SK-N-SH (cell line): ENCODE results near the gene DNAJA2. TPM values are rescaled to one million over a fixed set of nuclear protein-coding genes. Genes with fewer than 3 reads are reported as not detected.

Experiments
- CTCF ChIA-PET: fragments of 300-600, 350-600 bp; formaldehyde crosslinking; extraction: SDS; loops from one replicate; lab custom pipeline; 2021; lab: Yijun Ruan, JAX
- POLR2A ChIA-PET: fragments of 350-600 bp; sonication (Branson Sonifier 250); formaldehyde crosslinking; extraction: SDS; loops from one replicate; lab custom pipeline; 2020; ENCODE audit warnings: antibody characterized with exemption, inconsistent platforms; lab: Yijun Ruan, JAX
- DNase-seq: peaks from one replicate; pipeline ENCODE4 v3.0.0; 2012
- H2AFZ ChIP-seq: fragments of 200-600 bp; sonication (generic); 2 replicates; pipeline ENCODE4 v1.8.1; 2016; ENCODE audit warnings: antibody characterized with exemption, mild to moderate bottlenecking, low read depth
- H3F3A ChIP-seq: fragments of 200-600 bp; sonication (generic); replicated peaks from 2 replicates; pipeline ENCODE3; 2016; ENCODE audit warnings: antibody characterized with exemption, mild to moderate bottlenecking; ENCODE audit not compliant: insufficient read depth
- H3K27ac ChIP-seq, 2 experiments: fragments of 200-500 bp in 1 of 2; fragments of 200-600 bp in 1 of 2; sonication (Bioruptor generic) in 1 of 2; sonication (generic), shearing (Covaris generic) in 1 of 2; 2 replicates each; pipeline versions ENCODE4 v1.5.1 to v1.6.1; 2014 to 2016; ENCODE audit warnings: low read depth in 2 of 2, inconsistent platforms in 1 of 2, low read length in 1 of 2, mild to moderate bottlenecking in 1 of 2, mixed read lengths in 1 of 2
- H3K27me3 ChIP-seq: fragments of 200-600 bp; sonication (generic), shearing (Covaris generic); 2 replicates; pipeline ENCODE4 v1.6.1; 2016; ENCODE audit warnings: mixed run types; ENCODE audit not compliant: insufficient read depth
- H3K36me3 ChIP-seq, 2 experiments: fragments of 200-500 bp in 1 of 2; fragments of 200-600 bp in 1 of 2; sonication (Bioruptor generic) in 1 of 2; sonication (generic) in 1 of 2; replicated peaks in 1 of 2; 2 replicates each; pipeline versions ENCODE3 to v1.5.1; 2014 to 2016; ENCODE audit warnings: low read length in 1 of 2, mild to moderate bottlenecking in 1 of 2; ENCODE audit not compliant: insufficient read depth in 2 of 2, control insufficient read depth in 1 of 2
- H3K4me1 ChIP-seq, 2 experiments: fragments of 200-500 bp in 1 of 2; fragments of 200-600 bp in 1 of 2; sonication (Bioruptor generic) in 1 of 2; sonication (generic), shearing (Covaris generic) in 1 of 2; 2 replicates each; pipeline versions ENCODE4 v1.5.1 to v1.6.1; 2014 to 2016; ENCODE audit warnings: low read depth in 1 of 2, low read length in 1 of 2, mixed run types in 1 of 2; ENCODE audit not compliant: insufficient read depth in 2 of 2, control insufficient read depth in 1 of 2
- H3K4me2 ChIP-seq: fragments of 200-600 bp; sonication (generic), shearing (Covaris generic); 2 replicates; pipeline ENCODE4 v1.6.1; 2017; ENCODE audit warnings: mixed run types
- H3K4me3 ChIP-seq, 2 experiments: fragments of 200-500 bp in 1 of 2; fragments of 200-600 bp in 1 of 2; sonication (Bioruptor generic) in 1 of 2; sonication (generic), shearing (Covaris generic) in 1 of 2; 2 replicates each; pipeline versions ENCODE4 v1.5.1 to v1.8.1; 2014 to 2016; ENCODE audit warnings: low read depth in 2 of 2, inconsistent platforms in 1 of 2, low read length in 1 of 2, mild to moderate bottlenecking in 1 of 2, mixed read lengths in 1 of 2, moderate library complexity in 1 of 2
- H3K79me2 ChIP-seq: fragments of 200-600 bp; sonication (generic); 2 replicates; pipeline ENCODE4 v1.8.1; 2017; ENCODE audit warnings: mild to moderate bottlenecking; ENCODE audit not compliant: insufficient read depth
- H3K9ac ChIP-seq: fragments of 200-600 bp; sonication (generic); 2 replicates; pipeline ENCODE4 v1.6.1; 2017; ENCODE audit warnings: mixed run types
- H3K9me2 ChIP-seq: fragments of 200-600 bp; sonication (generic); 2 replicates; pipeline ENCODE4 v1.6.1; 2017; ENCODE audit warnings: mixed run types
- H3K9me3 ChIP-seq: fragments of 200-600 bp; sonication (generic); 2 replicates; pipeline ENCODE4 v1.6.1; 2017; ENCODE audit warnings: mixed run types, mild to moderate bottlenecking, moderate library complexity
- H4K20me1 ChIP-seq: fragments of 200-600 bp; sonication (generic); 2 replicates; pipeline ENCODE4 v1.6.1; 2017; ENCODE audit warnings: mild to moderate bottlenecking, mixed run types; ENCODE audit not compliant: insufficient read depth
- EP300 ChIP-seq, 2 experiments: IDR thresholded peaks; 2 replicates each; pipeline versions ENCODE4 v1.4.0 to v1.6.1; 2012; ENCODE audit warnings: borderline replicate concordance in 1 of 2, low read depth in 1 of 2, low read length in 1 of 2
- MAX ChIP-seq: IDR thresholded peaks from 2 replicates; pipeline ENCODE4 v1.4.0; 2012; ENCODE audit warnings: low read depth
- MXI1 ChIP-seq: IDR thresholded peaks from 2 replicates; pipeline ENCODE4 v1.6.1; 2012; ENCODE audit warnings: mild to moderate bottlenecking, low read depth, low read length, improper control_type of control experiment
- SIN3A ChIP-seq: IDR thresholded peaks from 2 replicates; pipeline ENCODE4 v1.6.1; 2012; ENCODE audit warnings: low read depth, mild to moderate bottlenecking, low read length, moderate library complexity, borderline replicate concordance
- SMC3 ChIP-seq: IDR thresholded peaks from 2 replicates; pipeline ENCODE4 v1.6.1; 2012; ENCODE audit warnings: low read depth, low read length, improper control_type of control experiment
- WGBS: methylation state at CpG from one replicate; pipeline ENCODE4 v1.1.6; 2017; ENCODE audit warnings: low lambda C conversion rate; 5-methylcytosine and 5-hydroxymethylcytosine counted together
- polyA plus RNA-seq, 3 experiments: library from polyadenylated mRNA; depleted of rRNA; stranded (reverse); fragments of >200 nt; gene quantifications; 2 replicates each; pipeline ENCODE4 v1.2.3, GENCODE V29; 2012
- TF ChIP-seq, protein P1 (sequence below): fragments of 150-350 bp; IDR thresholded peaks from 2 replicates; pipeline ENCODE4 v1.6.1; 2016; ENCODE audit warnings: mild to moderate bottlenecking, low read depth, low read length

DNAJA2 gene
- polyA plus RNA-seq, 1 of the 3 experiments (the other 2 are of a cell fraction): 9.7 TPM

- Histone ChIP-seq H3K9ac (no peak overlapping the region), H3K4me2 (no peak overlapping the region), H3F3A (no peaks in the 10 kb centered on the region), H3K9me3 (no peaks in the 10 kb centered on the region), H2AFZ (no peak overlapping the region), H3K9me2 (no peaks in the 10 kb centered on the region), H3K27me3 (no peaks in the 10 kb centered on the region), H3K27ac (no peak overlapping the region), H4K20me1 (no peaks in the 10 kb centered on the region), H3K4me3 (no peak overlapping the region), H3K36me3 (peaks cover 15 to 23% of the 10 kb centered on the region in 2 experiments), H3K4me1 (no peaks in the 10 kb centered on the region; a peak in 1 of 4 replicates), H3K79me2 (no peaks in the 10 kb centered on the region)
- ChIA-PET POLR2A (no interaction called here), CTCF (interaction anchor here (0.7 to 16.0 kb wide), 8 partner anchors 15 to 232 kb away, joined by 3 to 231 read pairs (median 10); no protein-coding TSS in a partner anchor)
- DNase-seq: no peak
- WGBS: 94% methylated on average over 7 of the region's 12 CpGs
- TF ChIP-seq SIN3A (no peak), MXI1 (no peak), SMC3 (no peak), EP300 (IDR thresholded peaks at IDR 0.05; ENCODE audit: borderline replicate concordance in 1 of 2, low read depth in 1 of 2, low read length in 1 of 2) (no peak), MAX (no peak)
- TF ChIP-seq, protein P1, sequence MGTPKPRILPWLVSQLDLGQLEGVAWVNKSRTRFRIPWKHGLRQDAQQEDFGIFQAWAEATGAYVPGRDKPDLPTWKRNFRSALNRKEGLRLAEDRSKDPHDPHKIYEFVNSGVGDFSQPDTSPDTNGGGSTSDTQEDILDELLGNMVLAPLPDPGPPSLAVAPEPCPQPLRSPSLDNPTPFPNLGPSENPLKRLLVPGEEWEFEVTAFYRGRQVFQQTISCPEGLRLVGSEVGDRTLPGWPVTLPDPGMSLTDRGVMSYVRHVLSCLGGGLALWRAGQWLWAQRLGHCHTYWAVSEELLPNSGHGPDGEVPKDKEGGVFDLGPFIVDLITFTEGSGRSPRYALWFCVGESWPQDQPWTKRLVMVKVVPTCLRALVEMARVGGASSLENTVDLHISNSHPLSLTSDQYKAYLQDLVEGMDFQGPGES: no peak
These were observed 67.0 kb downstream of the DNAJA2 start for GRCh38 chr16:46906360-46907060.

Other genes with a start within 250 kb of the DNAJA2 start
- 0.05 and 0.15 TPM in 2 replicates for gene MYLK3, start 225.3 kb downstream of the DNAJA2 start, polyA plus RNA-seq (2012; rRNA removed)
- 3.5 TPM in 2 replicates for gene C16orf87, start 142.5 kb downstream of the DNAJA2 start, polyA plus RNA-seq (2012; rRNA removed)
- 19.9 and 21.9 TPM in 2 replicates for gene GPT2, start 89.3 kb downstream of the DNAJA2 start, polyA plus RNA-seq (2012; rRNA removed)
- 40.5 and 48.8 TPM in 2 replicates for gene NETO2, start 170.3 kb upstream of the DNAJA2 start, polyA plus RNA-seq (2012; rRNA removed)